CD4-positive, alpha-beta T cell treated with Interferon gamma for 1 hour (primary cell): ENCODE results near the gene CTSW.
"Not testable (repeated sequence)": the region's sequence is repeated elsewhere in the genome, so short reads cannot be mapped to it uniquely, and the experiment has no call there.

Source experiments
- DNase-seq: peaks from one replicate; pipeline ENCODE4 v3.0.0-alpha.2; 2020

Gene CTSW, protein sequence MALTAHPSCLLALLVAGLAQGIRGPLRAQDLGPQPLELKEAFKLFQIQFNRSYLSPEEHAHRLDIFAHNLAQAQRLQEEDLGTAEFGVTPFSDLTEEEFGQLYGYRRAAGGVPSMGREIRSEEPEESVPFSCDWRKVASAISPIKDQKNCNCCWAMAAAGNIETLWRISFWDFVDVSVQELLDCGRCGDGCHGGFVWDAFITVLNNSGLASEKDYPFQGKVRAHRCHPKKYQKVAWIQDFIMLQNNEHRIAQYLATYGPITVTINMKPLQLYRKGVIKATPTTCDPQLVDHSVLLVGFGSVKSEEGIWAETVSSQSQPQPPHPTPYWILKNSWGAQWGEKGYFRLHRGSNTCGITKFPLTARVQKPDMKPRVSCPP

DNA sequence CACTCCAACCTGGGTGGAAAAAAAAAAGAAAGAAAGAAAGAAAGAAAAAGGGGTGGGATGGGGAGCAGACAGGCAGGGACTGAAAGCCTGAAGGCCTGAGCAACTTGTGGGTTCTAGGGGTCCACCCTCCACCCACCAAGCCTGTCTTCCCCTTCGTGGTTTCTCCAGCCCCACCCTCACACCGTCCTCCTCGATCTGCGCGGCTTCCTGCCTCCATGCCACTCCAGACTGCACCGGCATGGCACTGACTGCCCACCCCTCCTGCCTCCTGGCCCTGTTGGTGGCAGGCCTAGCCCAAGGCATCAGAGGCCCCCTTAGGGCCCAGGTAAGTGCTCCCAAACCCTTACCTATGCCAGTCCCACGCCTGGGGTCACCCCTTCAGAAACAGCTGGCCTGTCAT, at the start of gene CTSW:
CTSW (plus strand) TSS at position 221 of the 400 bp plus-strand sequence; CDS start at position 239, 18 bp downstream.
- peak; percentile 47 for DNase-seq

DNA sequence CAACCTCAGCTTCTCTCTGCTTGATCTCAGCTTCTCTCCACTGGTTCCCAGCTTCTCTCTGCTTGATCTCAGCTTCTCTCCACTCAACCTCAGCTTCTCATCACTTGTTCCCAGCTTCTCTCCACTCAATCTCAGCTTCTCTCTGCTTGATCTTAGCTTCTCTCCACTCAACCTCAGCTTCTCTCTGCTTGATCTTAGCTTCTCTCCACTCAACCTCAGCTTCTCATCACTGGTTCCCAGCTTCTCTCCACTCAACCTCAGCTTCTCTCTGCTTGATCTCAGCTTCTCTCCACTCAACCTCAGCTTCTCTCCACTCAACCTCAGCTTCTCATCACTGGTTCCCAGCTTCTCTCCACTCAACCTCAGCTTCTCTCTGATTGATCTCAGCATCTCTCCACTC, 47.4 kb upstream of the CTSW start:
- not testable (repeated sequence) for DNase-seq

DNA sequence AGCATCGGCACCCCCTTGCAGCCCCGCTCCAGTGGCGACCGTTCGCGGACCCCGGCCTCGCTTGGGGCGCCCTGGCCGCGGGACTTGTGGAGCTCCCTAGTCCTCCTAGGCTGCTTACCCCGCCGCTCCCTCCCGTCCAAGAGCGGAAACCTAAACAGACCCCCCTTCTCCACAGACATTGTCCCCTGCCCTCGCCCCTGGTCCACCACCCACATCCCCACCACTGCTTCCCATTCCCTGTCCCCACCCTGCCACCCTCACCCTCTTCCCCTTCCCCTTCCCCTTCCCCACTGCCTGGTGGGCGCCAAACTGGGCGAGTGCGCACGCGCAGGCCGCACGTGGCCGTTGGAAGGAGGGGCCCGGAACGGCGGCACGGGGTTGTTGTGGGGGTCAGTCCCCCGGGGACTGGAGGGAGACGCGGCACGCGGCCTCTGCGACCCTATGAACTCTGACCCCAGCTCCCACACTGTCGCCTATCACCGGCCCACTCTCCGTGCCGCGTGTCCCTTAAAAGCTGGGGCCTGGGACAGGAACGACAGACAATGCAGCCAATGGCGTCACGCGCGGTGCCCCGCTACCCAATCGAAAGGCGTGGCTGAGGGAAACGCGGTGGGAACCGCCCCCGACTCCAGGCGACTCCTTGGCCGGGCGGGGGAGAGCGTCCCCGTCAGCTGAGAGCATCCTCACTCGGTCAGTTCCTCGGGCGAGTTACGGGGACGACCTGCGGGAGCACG, 46.2 kb upstream of the CTSW start, which contains the start of gene SNX32:
SNX32 (plus strand) TSS at position 667 of the 734 bp plus-strand sequence. CDS start 103 bp downstream, outside the sequence.
- peak; percentile 92 for DNase-seq

DNA sequence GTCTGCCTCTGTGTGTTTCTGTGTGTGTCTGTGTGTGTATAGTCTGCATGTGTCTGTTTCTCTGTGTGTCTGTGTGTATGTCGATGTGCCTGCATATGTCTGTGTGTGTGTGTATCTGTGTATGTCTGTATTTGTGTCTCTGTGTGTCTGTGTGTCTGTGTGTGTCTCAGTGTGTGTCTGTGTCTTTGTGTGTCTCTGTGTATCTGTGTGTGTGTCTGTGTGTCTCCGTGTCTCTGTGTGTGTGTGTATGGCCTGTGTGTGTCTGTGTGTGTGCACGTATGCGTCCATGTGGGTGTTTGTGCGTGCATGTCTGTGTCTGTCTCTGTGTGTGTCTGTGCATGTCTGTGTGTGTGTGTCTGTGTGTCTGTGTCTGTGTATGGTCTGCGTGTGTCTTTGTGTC, 45.4 kb upstream of the CTSW start:
- no peak for DNase-seq

DNA sequence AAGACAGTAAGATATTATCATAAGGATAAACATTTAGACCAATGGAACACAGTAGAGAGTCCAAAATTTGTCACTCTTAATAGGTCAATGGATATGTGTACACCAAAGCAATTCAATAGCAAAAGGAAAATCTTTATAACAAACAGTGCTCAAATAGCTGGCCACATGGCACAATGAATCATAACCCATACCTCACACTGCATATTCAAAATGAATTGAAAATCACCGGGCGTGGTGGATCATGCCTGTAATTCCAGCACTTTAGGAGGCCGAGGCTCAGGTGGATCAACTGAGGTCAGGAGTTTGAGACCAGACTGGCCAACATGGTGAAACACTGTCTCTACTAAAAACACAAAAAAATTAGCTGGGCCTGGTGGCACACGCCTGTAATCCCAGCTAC, 37.5 kb upstream of the CTSW start:
- no peak for DNase-seq

DNA sequence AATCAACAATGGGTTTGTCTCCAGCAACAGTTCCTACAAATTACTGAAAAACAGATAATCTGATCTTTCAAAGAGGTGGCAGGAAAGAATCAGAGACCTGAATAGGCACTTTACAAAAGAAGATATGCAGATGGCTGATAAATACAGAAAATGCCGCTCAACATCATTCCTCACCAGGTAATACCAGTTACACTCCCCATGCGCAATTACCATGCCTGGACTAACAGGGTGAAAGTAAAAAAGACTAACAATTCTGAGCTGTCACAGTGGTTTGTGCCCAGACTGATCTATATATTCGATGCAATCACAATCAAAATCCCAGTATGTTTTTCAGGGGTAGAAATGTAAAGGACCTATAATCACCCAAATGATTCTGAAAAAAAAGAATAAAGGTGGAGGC, 35.8 kb upstream of the CTSW start:
- DNase-seq = no peak

DNA sequence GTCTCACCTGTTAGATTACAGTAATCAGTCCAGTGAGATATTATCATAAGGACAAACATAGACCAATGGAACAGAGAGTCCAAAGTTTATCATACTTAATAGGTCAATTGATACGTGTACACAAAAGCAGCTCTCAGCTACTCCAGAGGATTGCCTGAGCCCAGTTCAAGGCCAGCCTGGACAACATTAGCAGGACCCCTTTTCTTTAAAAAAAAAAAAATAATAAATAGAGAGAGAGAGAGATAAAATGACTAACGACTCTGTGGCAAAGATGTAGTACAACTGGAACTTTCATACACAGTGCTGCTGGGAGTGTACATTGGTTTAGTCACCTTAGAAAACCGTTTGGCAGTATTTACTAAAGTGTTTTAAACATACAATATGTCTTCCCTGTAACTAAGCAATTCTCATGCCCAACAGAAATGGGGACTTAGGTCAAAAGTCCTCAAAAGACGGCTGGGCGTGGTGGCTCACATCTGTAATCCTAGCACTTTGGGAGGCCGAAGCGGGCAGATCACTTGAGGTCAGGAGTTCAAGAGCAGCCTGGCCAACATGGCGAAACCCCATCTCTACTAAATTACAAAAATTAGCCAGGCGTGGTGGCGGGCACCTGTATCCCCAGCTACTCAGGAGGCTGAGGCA, 35.3 kb upstream of the CTSW start:
- no peak for DNase-seq

DNA sequence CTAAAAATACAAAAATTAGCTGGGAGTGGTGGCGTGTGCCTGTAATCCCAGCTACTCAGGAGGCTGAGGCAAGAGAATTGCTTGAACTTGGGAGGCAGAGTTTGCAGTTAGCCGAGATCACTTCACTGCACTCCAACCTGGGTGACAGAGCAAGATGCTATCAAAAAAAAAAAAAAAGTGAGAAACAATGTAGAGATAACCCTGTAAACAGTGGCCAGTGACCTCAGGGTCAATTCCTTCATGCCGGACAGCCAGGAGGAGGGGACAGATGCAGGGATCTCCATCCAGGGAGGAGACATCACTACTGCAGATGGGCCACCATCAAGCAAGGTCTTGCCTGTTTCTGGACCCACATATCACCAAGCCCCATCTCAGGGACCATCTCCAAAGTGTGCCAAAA, 31.9 kb upstream of the CTSW start:
- no peak for DNase-seq

DNA sequence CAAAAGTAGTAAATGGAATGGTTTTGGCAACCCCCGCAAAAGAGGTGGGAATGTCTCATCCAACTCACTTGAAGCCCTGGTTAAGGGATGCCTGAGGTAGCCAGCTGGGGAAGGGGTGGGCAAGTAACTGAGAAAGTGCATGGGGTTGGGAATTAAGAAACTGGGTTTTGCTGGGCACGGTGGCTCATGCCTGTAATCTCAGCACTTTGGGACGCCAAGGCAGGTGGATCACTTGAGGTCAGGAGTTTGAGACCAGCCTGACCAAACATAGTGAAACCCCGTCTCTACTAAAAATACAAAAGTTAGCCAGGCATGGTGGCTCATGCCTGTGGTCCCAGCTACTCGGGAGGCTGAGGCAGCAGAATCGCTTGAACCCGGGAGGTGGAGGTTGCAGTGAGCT, 30.9 kb upstream of the CTSW start:
- DNase-seq = not testable (repeated sequence)

DNA sequence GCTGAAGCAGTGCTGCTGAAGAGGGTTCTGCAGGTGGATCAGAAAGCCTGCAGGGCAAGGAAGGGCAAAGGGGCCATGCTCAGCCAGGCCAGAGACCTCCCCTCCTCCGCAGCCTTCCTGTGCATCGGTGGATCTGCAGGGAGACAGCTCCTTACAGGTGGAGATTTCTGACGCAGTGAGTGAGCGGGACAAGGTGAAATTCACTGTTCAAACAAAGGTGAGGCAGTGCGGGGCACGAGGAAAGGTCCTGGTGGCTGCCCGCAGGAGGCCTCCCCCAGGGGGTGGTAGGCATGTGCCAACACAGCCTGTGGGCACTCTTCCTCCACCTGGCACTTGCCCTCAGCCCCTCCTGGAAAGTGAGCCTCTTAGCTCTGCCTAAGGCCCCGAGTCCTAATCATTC, 30.3 kb upstream of the CTSW start:
- no peak for DNase-seq

DNA sequence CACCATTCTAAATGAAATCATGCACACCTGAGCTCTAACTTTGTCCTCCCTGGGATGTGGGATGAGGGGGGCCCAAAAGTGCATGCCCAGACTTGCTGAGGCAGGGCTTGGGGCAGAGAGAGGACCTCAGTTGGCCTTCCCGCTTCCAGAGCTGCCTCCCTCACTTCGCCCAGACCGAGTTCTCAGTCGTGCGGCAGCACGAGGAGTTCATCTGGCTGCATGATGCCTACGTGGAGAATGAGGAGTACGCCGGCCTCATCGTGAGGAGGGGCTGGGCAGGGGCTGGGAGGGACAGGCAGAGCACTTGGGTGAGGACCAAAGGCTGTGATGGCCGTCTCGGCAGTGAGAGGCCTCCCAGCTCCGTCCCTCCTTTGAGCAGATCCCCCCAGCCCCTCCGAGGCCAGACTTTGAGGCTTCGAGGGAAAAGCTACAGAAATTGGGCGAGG, 29.8 kb upstream of the CTSW start:
- DNase-seq = no peak

DNA sequence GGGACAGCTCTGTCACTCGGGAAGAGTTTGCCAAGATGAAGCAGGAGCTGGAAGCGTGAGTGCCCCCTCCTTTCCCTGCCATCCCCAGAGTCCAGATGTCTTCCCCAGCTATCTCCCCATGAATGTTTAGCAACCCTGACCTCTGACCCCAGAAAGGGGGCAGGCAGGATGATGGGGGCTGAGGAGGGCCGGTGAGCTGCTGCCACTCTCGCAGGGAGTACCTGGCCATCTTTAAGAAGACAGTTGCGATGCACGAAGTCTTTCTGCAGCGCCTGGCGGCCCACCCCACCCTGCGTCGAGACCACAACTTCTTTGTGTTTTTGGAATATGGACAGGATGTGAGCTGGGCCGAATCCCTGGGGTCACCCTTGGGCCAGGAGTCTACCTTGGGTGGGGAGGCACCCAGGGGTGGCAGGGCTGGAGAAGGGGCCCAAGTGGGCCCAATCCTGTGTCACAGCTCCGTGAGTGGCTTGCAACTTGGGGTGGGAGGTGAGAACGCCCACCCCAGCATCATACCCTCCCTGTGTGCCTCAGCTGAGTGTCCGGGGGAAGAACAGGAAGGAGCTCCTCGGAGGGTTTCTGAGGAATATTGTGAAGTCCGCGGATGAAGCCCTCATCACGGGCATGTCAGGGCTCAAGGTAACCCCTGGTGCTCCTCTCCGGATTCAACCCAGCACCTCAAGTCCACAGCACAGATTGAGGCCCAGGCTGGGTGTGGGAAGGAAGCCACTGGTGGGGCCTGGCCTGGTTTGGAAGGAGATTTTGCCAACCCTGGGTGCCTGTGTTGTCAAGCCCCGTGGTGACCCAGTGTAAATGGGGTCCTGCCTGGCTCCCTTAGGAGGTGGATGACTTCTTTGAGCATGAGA, 29.2 kb upstream of the CTSW start:
- no peak for DNase-seq

DNA sequence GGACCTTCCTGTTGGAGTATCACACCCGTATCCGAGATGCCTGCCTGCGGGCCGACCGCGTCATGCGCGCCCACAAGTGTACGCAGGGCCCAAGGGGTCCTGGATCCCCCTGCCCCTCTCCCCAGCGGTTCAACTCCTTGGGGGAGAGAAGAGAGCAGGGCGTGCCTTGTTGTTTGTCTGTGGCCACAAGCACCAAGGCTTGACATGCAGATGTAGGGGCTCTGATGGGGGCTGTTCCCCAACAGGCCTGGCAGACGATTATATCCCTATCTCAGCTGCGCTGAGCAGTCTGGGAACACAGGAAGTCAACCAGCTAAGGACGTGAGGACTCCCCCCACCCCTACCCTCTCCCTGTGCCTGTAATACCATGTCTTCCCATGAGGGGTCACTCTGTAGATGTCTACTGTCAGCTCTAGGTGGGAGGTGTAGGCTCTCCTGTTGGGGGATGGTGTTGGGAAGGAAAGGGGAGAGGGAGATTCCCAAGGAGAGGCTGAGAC, 28.5 kb upstream of the CTSW start:
- no peak for DNase-seq

DNA sequence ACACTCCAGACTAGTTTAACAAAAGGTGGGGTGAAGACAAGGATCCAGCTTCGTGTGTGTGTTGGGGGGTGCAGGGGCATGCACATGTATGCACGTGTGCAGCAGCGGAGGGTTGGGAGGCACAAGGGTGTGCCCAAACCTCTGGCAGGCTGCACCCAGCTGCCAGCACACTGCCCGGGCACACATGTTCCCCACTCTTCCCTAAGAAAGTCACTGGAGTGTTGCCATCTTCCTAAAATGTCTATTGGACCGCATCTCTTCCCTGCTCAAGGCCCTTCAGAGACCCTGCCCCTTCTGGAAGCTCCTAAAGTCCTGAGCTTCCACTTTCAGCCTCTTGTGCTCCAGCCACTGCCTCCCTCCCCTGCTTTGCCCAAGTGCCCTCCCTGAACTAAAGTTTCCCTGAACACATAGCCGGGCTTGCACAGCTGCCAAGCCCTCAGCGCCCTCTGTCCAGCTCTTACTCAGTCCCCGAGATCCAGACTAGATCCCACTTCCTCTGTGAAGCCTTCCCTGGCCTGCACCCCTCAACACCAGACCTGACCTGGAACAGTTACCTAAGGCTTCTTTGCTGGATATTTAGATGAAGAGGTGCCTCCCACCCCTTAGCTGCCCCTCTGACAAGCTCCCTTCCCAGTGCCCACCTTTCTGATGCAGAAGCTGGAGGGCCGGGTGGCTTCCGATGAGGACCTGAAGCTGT, 27.7 kb upstream of the CTSW start:
- DNase-seq = no peak

DNA sequence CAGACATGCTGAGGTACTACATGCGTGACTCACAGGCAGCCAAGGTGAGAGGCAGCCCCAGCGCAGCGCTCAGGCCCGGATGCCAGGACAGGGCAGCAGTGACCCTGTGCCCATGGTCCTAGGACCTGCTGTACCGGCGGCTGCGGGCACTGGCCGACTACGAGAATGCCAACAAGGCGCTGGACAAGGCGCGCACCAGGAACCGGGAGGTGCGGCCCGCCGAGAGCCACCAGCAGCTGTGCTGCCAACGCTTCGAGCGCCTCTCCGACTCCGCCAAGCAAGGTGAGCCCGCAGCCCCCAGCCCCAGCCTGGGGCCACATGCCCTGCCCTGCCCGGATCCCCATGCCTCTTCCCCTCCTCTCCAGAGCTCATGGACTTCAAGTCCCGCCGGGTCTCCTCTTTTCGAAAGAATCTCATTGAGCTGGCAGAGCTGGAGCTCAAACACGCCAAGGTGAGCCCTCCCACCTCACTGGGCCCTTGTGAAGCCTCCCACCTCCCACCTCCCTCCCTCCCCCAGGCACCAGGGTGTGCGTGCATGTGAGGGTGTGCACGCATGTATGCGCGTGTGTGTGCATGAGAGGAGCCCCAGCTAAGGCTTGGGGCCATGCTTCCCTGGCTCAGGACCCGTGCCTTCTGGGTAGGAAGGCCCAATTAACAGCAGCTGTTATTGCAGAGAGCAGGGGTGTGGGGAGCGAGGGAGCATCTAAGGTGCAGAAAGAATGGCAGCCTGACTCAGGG, 27.0 kb upstream of the CTSW start:
- DNase-seq = no peak

DNA sequence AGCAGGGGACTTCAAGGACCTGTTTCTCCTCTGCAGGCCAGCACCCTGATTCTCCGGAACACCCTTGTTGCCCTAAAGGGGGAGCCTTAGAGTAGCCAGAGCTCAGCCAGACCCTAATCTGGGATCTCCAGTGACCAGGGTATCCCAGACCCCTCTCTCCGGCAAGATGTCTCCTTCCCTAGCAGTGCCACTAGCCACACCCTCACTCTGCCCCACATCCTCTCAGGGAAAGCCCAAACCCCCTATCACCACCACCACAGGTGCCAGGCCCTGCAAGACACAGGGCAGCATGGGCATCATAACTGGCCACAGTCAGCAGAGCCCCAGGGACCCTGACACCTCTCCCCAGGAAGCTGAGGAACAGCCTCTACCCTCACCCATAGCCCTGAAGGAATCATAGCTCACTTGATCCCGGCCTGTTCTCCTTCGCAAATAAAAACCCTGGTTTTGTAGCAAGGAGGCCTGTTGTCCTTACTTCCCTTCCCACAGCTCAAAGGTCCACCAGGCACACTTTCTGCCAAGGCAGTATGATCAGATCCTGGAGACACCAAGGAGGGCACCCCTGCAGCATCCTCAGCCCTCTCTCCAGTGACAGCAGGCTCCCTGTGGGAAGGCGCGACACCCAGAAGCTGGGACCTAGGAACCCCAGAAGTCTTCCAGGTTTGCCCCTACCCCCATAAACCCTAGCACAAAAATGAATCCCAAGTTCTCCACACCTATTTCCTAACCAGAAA, 26.2 kb upstream of the CTSW start:
- DNase-seq = no peak

DNA sequence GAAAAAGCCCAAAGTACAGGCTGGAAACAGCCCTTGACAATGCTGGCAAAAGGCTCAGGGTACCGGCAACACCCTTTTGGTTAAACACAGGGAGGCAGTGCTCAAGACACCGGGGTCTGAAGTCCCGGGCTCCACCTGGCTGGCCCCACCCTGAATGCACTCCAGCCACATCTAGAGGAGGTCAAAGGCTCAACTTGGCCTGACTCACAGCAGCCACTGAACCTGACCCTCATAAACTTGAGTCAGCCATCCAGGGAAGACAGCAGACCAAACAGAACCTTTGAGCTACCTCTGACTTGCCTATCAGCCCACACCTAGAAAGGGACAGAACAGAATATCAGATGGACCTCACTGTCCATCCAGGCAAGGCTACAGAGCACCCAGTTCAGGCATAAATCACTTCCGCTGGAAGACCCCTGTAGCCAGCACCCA, 25.5 kb upstream of the CTSW start:
- no peak for DNase-seq

DNA sequence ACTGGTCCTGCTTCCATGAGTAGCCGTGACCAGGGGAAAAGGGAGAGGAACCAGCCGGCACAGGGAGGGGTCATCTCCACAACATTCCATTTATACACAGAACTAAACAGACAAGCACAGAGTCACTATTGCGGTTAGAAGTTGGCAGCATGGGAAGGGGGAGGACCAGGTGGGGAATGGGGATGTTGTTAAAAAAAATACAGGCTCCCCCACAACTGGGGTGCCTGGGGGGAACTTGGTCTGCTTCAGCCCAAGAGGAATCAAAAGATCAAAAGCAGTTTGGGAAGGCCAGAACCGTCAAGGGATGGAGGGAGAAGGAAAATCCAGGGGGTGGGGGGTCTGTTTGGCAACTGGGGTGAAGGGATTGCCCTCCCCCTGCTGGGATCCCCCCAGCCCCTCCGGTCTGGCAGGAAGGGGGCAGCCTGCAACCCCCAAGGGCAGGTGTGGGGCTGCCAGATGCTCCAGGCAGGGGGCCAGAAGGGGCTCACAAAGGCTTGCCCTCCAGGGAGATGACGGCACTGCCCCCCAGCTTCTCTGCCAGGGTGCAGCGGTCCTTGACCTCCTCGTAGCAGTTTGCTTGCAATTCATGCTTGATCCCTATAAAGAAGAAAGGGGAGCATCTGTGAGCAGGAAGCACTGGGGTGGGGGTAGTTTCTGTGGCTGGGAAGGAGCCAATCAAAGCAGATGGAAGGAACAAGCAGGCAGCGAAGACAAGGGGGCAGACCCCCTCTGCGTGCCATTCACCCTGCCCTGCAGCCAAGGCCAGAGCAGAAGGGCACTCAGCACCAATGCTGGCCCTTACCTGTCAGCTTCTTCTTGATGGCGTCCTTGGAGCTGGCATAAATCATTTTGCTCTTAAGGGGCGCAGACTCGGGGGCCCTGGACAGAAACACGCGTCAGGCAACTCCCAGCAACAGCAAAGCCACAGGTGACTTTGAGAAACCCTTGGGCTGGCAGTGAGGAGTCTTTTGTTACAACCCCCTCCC, 24.5 kb upstream of the CTSW start:
- no peak for DNase-seq

DNA sequence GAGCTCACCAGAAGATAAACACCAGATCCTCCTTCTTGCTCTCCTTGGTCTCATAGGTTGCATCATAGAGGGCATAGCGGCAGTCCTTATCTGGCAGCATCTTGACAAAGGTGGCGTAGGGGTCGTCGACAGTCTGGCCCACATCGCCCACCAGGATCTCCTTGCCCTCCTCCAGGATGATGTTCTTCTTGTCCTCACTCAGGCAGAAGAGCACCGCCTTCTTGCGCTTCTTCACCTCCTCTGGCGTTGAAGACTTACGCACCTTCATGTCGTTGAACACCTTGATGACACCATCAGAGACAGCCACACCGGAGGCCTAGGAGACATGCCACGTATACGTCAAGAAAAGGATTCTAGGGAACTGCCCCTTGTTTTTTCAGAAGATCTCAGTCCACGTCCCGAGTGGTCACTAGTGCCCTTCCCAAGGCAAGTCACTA, 23.7 kb upstream of the CTSW start:
- no peak for DNase-seq
